ENCODE results near the gene GALK2.
"Not testable (repeated sequence)": the region's sequence is repeated elsewhere in the genome, so short reads cannot be mapped to it uniquely, and the experiment has no call there.

GALK2 gene

DNA sequence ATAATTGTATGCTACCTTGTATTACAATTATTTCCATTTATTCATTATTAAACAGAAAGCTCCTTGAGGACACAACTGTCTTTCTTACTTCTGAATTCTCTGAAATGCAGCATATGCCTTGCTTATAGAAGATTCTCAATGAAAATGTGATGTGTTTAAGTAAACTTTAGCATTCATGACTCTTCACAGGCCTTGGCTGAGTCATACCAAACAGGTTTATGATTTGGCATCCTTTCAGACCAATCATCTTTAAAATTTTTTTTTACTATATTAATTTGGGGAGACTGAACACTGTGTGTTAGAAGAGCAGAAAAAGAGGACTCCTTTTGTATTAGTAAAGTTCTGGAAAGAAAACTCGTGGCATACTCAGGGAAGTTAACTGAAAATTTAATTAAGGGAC lies 6.4 kb upstream of the GALK2 start:
- no peak for DNase-seq (ENCODE audit: extremely low read depth in 1 of 2, low read depth in 1 of 2)

- no peak for DNase-seq (ENCODE audit: extremely low read depth in 1 of 2, low read depth in 1 of 2)
These were observed 5.2 kb upstream of the GALK2 start for GRCh38 chr15:49164865-49165264.

GRCh38 chr15:49168016-49168415 lies 2.0 kb upstream of the GALK2 start:
- no peak for DNase-seq (ENCODE audit: extremely low read depth in 1 of 2, low read depth in 1 of 2)

- DNase-seq (ENCODE audit: extremely low read depth in 1 of 2, low read depth in 1 of 2) = no peak
These were observed 1.7 kb downstream of the GALK2 start for GRCh38 chr15:49171790-49172189.

GRCh38 chr15:49174902-49175301 lies 4.9 kb downstream of the GALK2 start:
- DNase-seq (ENCODE audit: extremely low read depth in 1 of 2, low read depth in 1 of 2) = no peak

DNA sequence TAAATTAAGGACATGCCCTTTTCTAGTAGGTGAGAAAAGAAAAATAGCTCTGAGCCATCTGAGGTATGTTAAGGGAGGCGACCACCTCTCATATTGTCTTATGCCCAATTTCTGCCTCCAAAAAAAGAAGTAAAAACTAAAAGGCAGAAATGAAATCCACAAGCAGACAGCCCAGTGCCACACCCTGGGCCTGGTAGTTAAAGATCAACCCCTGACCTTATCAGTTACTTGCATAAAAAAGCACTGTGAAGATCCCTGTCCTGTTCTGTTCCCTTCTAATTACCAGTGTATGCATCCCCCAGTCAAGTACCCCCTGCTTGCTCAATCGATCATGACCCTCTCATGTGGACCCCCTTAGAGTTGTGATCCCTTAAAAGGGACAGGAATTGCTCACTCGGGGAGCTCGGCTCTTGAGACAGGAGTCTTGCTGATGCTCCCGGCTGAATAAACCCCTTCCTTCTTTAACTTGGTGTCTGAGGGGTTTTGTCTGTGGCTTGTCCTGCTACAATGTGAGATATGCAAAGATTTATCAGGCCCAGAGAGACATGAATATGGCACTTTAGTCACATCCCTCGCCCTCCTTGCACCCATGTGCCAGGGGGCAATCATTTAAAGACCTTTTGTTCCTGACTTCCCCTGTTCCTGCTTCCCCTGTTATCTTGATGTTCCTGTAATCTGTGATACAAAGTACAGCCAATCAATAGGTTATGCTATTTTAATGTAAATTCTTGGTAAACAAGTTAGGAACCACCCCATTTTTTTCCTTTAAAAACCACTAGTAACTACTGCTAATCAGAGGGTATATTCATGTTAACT lies 5.7 kb downstream of the GALK2 start:
- DNase-seq (ENCODE audit: extremely low read depth in 1 of 2, low read depth in 1 of 2) = not testable (repeated sequence)

GRCh38 chr15:49178497-49178896 lies 8.4 kb downstream of the GALK2 start:
- no peak for DNase-seq (ENCODE audit: extremely low read depth in 1 of 2, low read depth in 1 of 2)

DNA sequence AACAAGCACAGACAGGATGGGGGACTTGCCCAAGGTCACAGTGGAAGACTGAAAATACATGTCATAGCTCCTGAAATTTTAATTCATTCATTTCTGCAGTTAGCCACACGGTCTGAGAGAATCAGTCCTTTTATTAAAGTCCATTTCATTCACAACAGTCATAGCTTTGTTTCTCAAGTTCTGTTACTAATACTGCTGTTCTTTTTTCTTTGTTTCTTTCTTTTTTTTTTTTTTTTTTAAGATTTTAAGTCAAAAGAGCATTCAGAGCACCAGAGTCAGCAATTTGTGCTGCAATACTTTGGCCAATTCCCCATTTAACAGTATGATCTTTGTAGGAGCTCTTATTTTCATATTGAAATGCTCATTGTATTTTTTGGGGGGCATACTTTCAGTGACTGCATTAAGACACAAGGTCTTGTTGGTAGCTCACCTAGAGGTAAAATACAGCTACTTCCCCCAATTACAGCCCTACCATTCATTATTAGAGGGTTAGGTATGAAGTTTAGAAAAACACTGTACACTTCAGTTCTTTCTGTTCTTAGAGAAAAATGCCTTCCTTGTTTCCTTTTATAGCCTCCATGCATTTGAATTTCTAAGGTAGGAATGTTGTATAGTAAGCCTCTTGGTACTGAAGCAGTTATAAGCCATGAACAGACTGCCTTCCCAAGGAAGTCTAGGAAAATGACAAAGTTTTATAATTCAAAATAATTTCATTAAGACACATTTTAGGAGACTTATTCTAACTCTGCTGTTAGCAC lies 9.6 kb downstream of the GALK2 start:
- no peak for DNase-seq (ENCODE audit: extremely low read depth in 1 of 2, low read depth in 1 of 2)

- DNase-seq (ENCODE audit: extremely low read depth in 1 of 2, low read depth in 1 of 2) = no peak
These were observed 12.1 kb downstream of the GALK2 start for GRCh38 chr15:49182128-49182527.

- DNase-seq (ENCODE audit: extremely low read depth in 1 of 2, low read depth in 1 of 2) = not testable (repeated sequence)
These were observed 13.7 kb downstream of the GALK2 start for GRCh38 chr15:49183741-49184140.

DNA sequence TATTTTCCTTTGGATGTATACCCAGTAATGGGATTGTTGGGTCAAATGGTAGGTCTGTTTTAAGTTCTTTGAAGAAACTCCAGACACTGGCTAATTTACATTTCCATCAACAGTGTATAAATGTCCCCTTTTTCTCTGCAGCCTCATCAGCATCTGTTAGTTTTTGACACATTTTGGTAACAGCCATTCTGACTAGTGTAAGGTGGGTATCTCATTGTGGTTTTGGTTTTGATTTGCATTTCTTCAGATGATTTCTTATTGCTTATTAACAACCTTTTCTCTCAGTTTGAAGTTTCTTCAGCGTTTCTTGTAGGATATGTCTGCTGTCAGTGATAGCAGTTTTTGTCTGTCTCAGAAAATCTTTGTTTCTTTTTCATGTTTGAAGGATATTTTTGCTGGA lies 15.4 kb downstream of the GALK2 start:
- DNase-seq (ENCODE audit: extremely low read depth in 1 of 2, low read depth in 1 of 2) = no peak

DNA sequence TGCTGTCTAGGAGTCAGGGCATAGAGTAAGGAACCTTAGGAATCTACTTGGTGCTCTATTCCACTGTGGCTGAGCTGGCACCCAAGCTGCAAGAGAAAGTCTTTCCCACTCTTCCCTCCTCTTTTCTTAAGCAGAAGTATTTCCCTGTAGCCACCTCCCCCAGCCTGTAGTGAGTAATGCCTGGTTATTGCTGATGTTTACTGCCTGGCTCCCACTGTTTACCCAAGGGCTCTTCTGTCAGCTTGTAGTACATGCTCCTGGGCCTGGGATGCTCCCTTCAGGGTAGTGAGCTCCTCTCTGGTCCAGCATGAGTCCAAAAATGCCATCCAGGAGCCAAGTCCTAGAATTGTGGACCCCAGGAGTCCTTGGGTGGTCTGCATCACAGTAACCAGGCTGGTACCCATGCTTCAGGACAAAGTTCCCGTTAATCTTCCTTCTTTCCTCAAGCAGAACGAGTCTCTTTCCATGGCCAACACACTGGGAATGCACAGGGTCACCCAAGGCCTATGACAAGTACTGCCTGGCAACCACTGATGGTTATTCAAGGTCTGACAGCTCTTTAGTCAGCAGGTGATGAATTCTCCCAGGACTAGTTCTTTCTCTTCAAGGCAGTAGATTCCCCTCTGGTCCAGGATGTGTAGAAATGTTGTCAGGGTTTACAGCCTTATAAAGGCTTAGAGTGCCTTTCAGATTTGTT lies 17.6 kb downstream of the GALK2 start:
- no peak for DNase-seq (ENCODE audit: extremely low read depth in 1 of 2, low read depth in 1 of 2)

- DNase-seq (ENCODE audit: extremely low read depth in 1 of 2, low read depth in 1 of 2) = no peak
These were observed 18.9 kb downstream of the GALK2 start for GRCh38 chr15:49188933-49189332.

GRCh38 chr15:49189631-49190030 lies 19.6 kb downstream of the GALK2 start:
- no peak for DNase-seq (ENCODE audit: extremely low read depth in 1 of 2, low read depth in 1 of 2)

- no peak for DNase-seq (ENCODE audit: extremely low read depth in 1 of 2, low read depth in 1 of 2)
These were observed 20.5 kb downstream of the GALK2 start for GRCh38 chr15:49190586-49190985.

DNA sequence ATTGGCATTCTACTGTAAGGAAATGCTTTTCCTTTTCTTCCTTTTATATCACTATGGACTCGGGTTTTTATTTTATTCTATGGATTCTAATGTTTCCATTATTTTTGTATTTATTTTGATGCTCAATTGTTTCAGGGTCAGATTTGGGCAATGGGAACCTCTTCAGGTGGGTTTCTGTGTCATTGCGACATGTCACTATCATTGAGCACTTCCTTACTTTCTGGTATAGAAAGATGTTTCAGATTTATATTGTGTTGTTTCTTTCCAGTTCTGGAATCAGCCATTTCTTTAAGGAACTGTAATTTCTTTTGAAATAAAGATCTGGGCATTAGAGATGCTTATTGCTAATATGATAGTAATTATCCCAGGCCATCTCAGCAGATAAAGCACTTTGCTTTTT lies 21.8 kb downstream of the GALK2 start:
- no peak for DNase-seq (ENCODE audit: extremely low read depth in 1 of 2, low read depth in 1 of 2)

GRCh38 chr15:49196856-49197255 lies 26.8 kb downstream of the GALK2 start:
- DNase-seq (ENCODE audit: extremely low read depth in 1 of 2, low read depth in 1 of 2) = no peak

DNA sequence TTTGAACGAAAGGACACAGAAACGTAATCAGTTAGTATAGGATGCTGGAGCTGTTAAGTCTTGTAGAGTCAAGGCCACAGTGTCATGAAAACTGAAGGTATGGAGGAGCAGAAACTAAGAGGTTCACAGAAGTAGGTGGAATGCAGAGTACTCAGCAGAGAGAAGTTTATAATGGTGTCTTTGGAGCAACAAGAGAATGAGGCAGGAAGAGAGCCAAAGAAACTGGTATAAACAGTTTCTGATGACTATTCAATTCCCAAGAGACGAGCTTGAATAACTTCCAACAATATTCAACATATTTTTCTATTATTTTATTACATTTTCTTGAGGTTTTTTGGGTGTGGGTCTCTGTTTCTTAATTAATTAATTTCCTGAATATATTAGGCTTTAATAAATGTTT lies 29.6 kb downstream of the GALK2 start:
- DNase-seq (ENCODE audit: extremely low read depth in 1 of 2, low read depth in 1 of 2) = no peak

DNA sequence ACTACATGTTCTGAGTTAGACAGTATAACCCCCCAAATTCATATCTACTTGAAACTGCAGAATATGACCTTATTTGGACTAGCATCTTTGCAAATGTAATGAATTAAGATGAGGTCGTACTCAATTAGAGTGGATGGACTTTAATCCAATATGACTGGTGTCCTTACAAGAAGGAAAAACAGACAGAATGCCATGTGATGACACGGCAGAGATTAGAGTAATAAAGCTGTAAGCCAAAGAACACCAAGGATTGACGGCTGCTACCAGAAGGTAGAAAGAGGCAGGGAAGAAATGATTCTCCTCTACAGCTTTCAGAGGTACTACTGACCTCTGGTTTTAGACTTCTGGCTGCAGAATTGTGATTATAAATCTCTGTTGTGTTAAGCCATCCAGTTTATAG lies 30.3 kb downstream of the GALK2 start:
- DNase-seq (ENCODE audit: extremely low read depth in 1 of 2, low read depth in 1 of 2) = no peak

DNA sequence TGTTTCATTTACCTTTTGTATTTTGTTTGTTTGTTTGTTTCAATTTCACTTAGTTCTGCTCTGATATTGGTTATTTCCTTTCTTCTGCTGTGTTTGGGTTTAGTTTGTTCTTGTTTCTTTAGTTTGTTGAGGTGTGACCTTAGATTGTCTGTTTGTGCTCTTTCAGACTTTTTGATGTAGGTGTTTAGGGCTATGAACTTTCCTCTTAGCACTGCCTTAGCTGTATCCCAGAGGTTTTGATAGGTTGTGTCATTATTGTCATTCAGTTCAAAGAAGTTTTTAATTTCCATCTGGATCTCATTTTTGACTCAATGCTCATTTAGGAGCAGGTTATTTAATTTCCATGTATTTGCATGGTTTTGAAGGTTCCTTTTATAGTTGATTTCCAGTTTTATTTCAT lies 38.1 kb downstream of the GALK2 start:
- not testable (repeated sequence) for DNase-seq (ENCODE audit: extremely low read depth in 1 of 2, low read depth in 1 of 2)

DNA sequence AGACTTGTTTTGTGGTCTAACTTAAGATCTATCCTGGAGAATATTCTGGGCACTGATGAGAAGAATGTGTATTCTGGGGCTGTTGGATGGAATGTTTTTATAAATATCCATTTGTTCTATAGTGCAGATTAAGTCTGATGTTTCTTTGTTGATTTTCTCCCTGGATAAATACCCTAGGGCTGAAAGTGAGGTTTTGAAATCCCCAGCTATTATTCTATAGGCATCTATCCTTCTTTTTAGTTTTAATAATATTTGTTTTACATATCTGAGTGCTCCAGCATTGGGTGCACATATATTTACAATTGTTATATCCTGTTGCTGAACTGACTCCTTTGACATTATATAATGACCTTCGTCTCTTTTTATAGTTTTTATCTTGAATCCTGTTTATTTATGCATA lies 42.9 kb downstream of the GALK2 start:
- DNase-seq (ENCODE audit: extremely low read depth in 1 of 2, low read depth in 1 of 2) = no peak
